ENCODE measurements around the gene NTN4. TPM values are rescaled to one million over a fixed set of nuclear protein-coding genes. Genes with fewer than 3 reads are reported as not detected.
A peak's percentile ranks its signal among the peaks of the same experiment; 100 is the strongest.
"Not testable (repeated sequence)": the region's sequence is repeated elsewhere in the genome, so short reads cannot be mapped to it uniquely, and the experiment has no call there.

The NTN4 gene
- total RNA-seq, 1 donor from 2014 or later, result 136 TPM

DNA sequence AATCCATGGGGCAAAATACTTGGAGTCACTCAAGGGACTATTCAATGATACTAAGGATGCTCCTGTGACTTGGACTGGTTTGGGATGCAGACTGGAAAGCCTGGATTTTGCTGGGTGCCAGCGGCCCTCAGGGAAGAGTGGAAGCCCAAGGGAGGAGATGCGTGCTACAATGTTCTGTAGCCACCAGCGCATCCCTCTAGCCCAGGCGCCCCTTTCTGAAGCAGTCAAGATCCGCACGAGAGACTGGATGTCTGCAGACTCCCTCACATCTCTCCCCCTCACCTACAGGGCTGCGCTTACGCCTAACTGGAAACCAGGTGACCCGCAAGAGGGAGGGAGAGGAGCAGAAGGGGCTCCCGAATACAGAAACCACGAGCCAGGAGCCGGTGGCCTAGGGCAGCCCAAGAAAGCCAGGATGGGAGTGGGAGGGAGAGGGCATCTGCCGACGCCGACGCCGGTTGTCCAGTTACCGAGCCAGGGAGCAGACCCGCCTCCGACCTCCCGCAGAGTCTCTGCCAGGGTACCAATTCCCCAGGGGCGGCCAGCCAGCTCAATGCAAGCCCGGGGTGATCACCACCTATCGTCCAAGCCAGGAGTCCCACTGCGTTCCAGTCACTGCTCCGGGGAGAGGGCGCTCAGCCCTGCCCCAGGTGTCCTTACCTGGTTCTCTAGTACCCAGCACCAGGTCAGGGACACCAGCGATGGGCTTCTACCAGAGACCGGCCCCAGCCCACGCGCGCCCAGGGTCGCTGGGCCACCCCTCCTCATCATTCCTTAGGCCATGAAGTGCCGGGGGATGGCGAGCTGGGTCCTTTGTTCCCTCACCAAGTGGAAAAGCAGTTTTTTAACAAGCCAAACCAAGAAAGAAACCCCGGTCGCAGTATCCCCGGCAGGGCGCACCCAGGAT lies 1.2 kb downstream of the NTN4 start:
- TF ChIP-seq, protein P1, sequence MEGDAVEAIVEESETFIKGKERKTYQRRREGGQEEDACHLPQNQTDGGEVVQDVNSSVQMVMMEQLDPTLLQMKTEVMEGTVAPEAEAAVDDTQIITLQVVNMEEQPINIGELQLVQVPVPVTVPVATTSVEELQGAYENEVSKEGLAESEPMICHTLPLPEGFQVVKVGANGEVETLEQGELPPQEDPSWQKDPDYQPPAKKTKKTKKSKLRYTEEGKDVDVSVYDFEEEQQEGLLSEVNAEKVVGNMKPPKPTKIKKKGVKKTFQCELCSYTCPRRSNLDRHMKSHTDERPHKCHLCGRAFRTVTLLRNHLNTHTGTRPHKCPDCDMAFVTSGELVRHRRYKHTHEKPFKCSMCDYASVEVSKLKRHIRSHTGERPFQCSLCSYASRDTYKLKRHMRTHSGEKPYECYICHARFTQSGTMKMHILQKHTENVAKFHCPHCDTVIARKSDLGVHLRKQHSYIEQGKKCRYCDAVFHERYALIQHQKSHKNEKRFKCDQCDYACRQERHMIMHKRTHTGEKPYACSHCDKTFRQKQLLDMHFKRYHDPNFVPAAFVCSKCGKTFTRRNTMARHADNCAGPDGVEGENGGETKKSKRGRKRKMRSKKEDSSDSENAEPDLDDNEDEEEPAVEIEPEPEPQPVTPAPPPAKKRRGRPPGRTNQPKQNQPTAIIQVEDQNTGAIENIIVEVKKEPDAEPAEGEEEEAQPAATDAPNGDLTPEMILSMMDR (IDR thresholded peaks at IDR 0.05), result no peak
- ATAC-seq (peak; percentile 47), DNase-seq (peak; percentile 72)
- intact Hi-C loops (cut with DNase I), result no loop called here
- H3K27me3 ChIP-seq, result peaks cover 24% of the 10 kb centered on the region
- H3K4me3 ChIP-seq, result peak overlapping the region; percentile 65
- peak overlapping the region; percentile 80 for H3K27ac ChIP-seq
- no peaks in the 10 kb centered on the region for H3K9me3 ChIP-seq
- H3K4me1 ChIP-seq, result peaks cover 10% of the 10 kb centered on the region
- no peaks in the 10 kb centered on the region for H3K36me3 ChIP-seq

DNA sequence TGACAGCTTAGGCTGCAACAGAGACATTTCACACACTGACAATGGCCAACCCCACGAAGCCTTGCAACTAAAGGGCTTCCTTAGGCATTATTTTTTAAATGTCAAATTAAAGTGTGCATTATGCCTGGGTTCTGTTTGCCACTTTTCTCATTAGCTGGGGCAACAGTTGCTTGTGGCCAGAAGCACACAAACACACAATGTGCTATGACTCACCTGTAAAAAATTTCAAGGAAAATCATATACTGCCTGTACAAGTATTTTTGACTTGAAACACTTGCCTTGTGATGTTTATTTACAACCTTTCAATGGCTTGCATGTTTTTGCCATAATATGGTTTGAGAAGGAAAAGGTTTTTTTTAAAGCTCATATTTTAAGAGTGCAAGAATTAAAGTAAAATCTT lies 1.9 kb downstream of the NTN4 start:
- Histone ChIP-seq H3K4me3 (peak overlapping the region; percentile 65), H3K27ac (peak overlapping the region; percentile 80)
- intact Hi-C loops (cut with DNase I), result no loop called here

GRCh38 chr12:95787274-95787818 lies 3.2 kb downstream of the NTN4 start:
- H3K27ac ChIP-seq, result no peak overlapping the region
- H3K9me3 ChIP-seq, result no peaks in the 10 kb centered on the region
- peak overlapping the region; percentile 65 for H3K4me3 ChIP-seq
- ATAC-seq, result no peak
- no peak for DNase-seq
- H3K27me3 ChIP-seq, result peaks cover 24% of the 10 kb centered on the region
- intact Hi-C loops (cut with DNase I), result no loop called here
- TF ChIP-seq, protein P1 (IDR thresholded peaks at IDR 0.05), result no peak
- peaks cover 10% of the 10 kb centered on the region for H3K4me1 ChIP-seq
- H3K36me3 ChIP-seq, result no peaks in the 10 kb centered on the region

More for the DNA sequence above, 1.9 kb downstream of the NTN4 start:
- DNase-seq (no peak), ATAC-seq (no peak)
- Histone ChIP-seq H3K27me3 (peaks cover 24% of the 10 kb centered on the region), H3K4me1 (peaks cover 10% of the 10 kb centered on the region), H3K36me3 (no peaks in the 10 kb centered on the region), H3K9me3 (no peaks in the 10 kb centered on the region)
- TF ChIP-seq, protein P1 (IDR thresholded peaks at IDR 0.05), result no peak

GRCh38 chr12:95784915-95785314 lies 5.6 kb downstream of the NTN4 start:
- ATAC-seq (no peak), DNase-seq (no peak)
- Histone ChIP-seq H3K27ac (no peak overlapping the region), H3K36me3 (no peaks in the 10 kb centered on the region), H3K27me3 (peaks cover 21% of the 10 kb centered on the region), H3K9me3 (no peaks in the 10 kb centered on the region), H3K4me1 (peaks cover 10% of the 10 kb centered on the region), H3K4me3 (peak overlapping the region; percentile 65)
- TF ChIP-seq, protein P1 (IDR thresholded peaks at IDR 0.05), result no peak
- intact Hi-C loops (cut with DNase I), result no loop called here

GRCh38 chr12:95784286-95784685 lies 6.3 kb downstream of the NTN4 start:
- Histone ChIP-seq H3K27ac (no peak overlapping the region), H3K27me3 (peaks cover 15% of the 10 kb centered on the region), H3K36me3 (no peaks in the 10 kb centered on the region), H3K4me1 (peaks cover 5% of the 10 kb centered on the region), H3K4me3 (no peak overlapping the region), H3K9me3 (no peaks in the 10 kb centered on the region)
- TF ChIP-seq, protein P1 (IDR thresholded peaks at IDR 0.05), result no peak
- DNase-seq (no peak), ATAC-seq (peak; percentile 34)
- intact Hi-C loops (cut with DNase I), result no loop called here

GRCh38 chr12:95775466-95775865 lies 15.1 kb downstream of the NTN4 start:
- peak; percentile 69 for DNase-seq

More at GRCh38 chr12:95775466-95775865, 15.1 kb downstream of the NTN4 start:
- H3K36me3 ChIP-seq; H3K4me3 ChIP-seq; H3K4me1 ChIP-seq; H3K9me3 ChIP-seq; H3K27me3 ChIP-seq; ATAC-seq; H3K27ac ChIP-seq; intact Hi-C loops (cut with DNase I): not testable (repeated sequence)

Data from upper lobe of right lung (tissue), 1 donor.